PC-3 (cell line): Measurements from ENCODE around the gene RNLS. TPM values are rescaled to one million over a fixed set of nuclear protein-coding genes. Genes with fewer than 3 reads are reported as not detected.

ENCODE experiments used
- ATAC-seq: fragments of 200-7000 bp; cut with Tn5 transposase; 2 replicates; pipeline ENCODE4 v1.9.1; 2020; ENCODE audit warnings: mild to moderate bottlenecking, moderate library complexity
- BruUV-seq: library from RNA; stranded (reverse); fragments of 400-500 nt; replicated peaks from 2 replicates; lab custom pipeline; 2021; lab: Mats Ljungman, UMichigan
- CTCF ChIA-PET: fragments of 300-600 bp; sonication (Branson Sonifier 250); formaldehyde crosslinking; loops from one replicate; lab custom pipeline; 2022; ENCODE audit warnings: antibody characterized with exemption; lab: Charles Lee
- POLR2A ChIA-PET: fragments of 300-600 bp; sonication (Branson Sonifier 250); formaldehyde crosslinking; loops from one replicate; lab custom pipeline; 2022; ENCODE audit warnings: antibody characterized with exemption; ENCODE audit not compliant: unreplicated experiment; lab: Charles Lee
- DNase-seq: peaks from one replicate; pipeline ENCODE4 v3.0.0-alpha.2; 2015
- H2AFZ ChIP-seq: fragments of 300-600 bp; sonication (generic); 2 replicates; pipeline ENCODE4 v1.6.0; 2016; ENCODE audit warnings: antibody characterized with exemption, low read length
- H3F3A ChIP-seq: fragments of 300-600 bp; sonication (generic); one replicate; pipeline ENCODE4 v1.6.0; 2017; ENCODE audit warnings: antibody characterized with exemption, low read length, control low read depth, mild to moderate bottlenecking; ENCODE audit not compliant: unreplicated experiment
- H3K27ac ChIP-seq: fragments of 300-600 bp; sonication (generic); 2 replicates; pipeline ENCODE4 v1.5.1; 2016; ENCODE audit warnings: mild to moderate bottlenecking, low read length
- H3K27me3 ChIP-seq: fragments of 300-600 bp; sonication (generic); 2 replicates; pipeline ENCODE4 v1.6.1; 2016; ENCODE audit warnings: low read length, mixed read lengths
- H3K36me3 ChIP-seq: fragments of 300-600 bp; sonication (generic); 2 replicates; pipeline ENCODE4 v1.6.1; 2016; ENCODE audit warnings: low read depth, mixed run types, low read length, mixed read lengths
- H3K4me1 ChIP-seq: fragments of 300-600 bp; sonication (generic); 2 replicates; pipeline ENCODE4 v1.5.1; 2016; ENCODE audit warnings: low read length; ENCODE audit not compliant: insufficient read depth
- H3K4me2 ChIP-seq: fragments of 300-600 bp; sonication (generic); 2 replicates; pipeline ENCODE4 v1.6.0; 2016; ENCODE audit warnings: low read length
- H3K4me3 ChIP-seq: fragments of 300-600 bp; sonication (generic); 2 replicates; pipeline ENCODE4 v1.5.1; 2016; ENCODE audit warnings: mild to moderate bottlenecking, low read length, mixed read lengths
- H3K79me2 ChIP-seq: fragments of 300-600 bp; sonication (generic); 2 replicates; pipeline ENCODE4 v1.6.1; 2017; ENCODE audit warnings: low read length, mixed read lengths
- H3K9ac ChIP-seq: fragments of 300-600 bp; sonication (generic); 2 replicates; pipeline ENCODE4 v1.6.0; 2016; ENCODE audit warnings: mild to moderate bottlenecking, low read length
- H3K9me2 ChIP-seq: fragments of 300-600 bp; sonication (generic); replicated peaks from 2 replicates; pipeline ENCODE4 v1.6.1; 2016; ENCODE audit warnings: mixed run types, low read length, mixed read lengths
- H3K9me3 ChIP-seq: fragments of 300-600 bp; sonication (generic); 2 replicates; pipeline ENCODE4 v1.6.1; 2016; ENCODE audit warnings: low read length, mixed read lengths
- H4K20me1 ChIP-seq: fragments of 300-600 bp; sonication (generic); 2 replicates; pipeline ENCODE4 v1.6.1; 2016; ENCODE audit warnings: low read length, mixed read lengths
- CTCF ChIP-seq: fragments of 300-600 bp; sonication (generic); conservative IDR thresholded peaks from 2 replicates; pipeline ENCODE4 v1.5.1; 2017; ENCODE audit warnings: antibody characterized with exemption, low read depth, mild to moderate bottlenecking, low read length
- EZH2 ChIP-seq: fragments of 300-600 bp; sonication (generic); IDR thresholded peaks from one replicate; pipeline ENCODE4 v1.6.1; 2017; ENCODE audit warnings: antibody characterized with exemption, mild to moderate bottlenecking, low read length; ENCODE audit not compliant: unreplicated experiment
- EZH2phosphoT487 ChIP-seq: fragments of 300-600 bp; sonication (generic); IDR thresholded peaks from 2 replicates; pipeline ENCODE4 v1.6.1; 2018; ENCODE audit warnings: mild to moderate bottlenecking, antibody characterized with exemption, low read length, borderline replicate concordance
- intact Hi-C: fragments of 100-400 bp; cut with micrococcal nuclease; formaldehyde crosslinking; loops from 2 replicates; pipeline ENCODE4 v1.9.0; 2023
- total RNA-seq: library from RNA; depleted of rRNA; stranded (reverse); fragments of >200 nt; gene quantifications from 2 replicates; pipeline ENCODE4 v1.2.3, GENCODE V29; 2014; rRNA removed

Gene RNLS
- total RNA-seq, 1 experiment from 2014 or later = not detected

DNA sequence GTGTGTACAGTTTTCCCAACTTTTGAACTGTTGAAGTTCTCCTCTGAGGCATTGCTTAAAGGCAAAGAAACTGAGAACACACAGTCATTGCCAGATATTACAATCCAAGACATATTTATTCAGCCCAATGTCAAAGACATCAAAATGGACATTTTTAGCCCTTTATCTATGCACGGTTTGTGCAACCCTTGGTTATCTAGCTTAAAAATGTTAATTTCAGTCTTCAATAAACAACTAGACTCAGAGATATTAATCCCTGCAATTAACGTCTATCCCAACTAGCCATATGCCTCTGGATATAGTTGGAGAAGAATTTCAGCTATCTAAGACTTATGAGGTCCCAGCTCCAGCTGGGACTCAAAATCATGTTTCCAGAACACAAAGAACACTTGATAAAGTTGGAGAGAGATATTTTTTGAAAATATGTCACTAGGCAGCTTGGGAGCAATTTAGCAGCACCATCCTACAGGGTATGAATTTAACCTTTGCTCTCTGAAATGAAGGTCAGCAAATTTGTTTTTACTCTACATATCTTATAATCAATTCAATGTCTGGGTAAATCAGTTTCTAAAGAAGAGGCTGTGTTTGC, 357.0 kb downstream of the RNLS start:
- H3K9ac ChIP-seq = no peak overlapping the region
- intact Hi-C loops = no loop called here
- DNase-seq (no peak), ATAC-seq (no peak)
- no peaks in the 10 kb centered on the region for H3K9me2 ChIP-seq
- POLR2A ChIA-PET = no interaction called here
- H3K9me3 ChIP-seq = no peaks in the 10 kb centered on the region
- no peaks in the 10 kb centered on the region for H3K27me3 ChIP-seq
- no peak overlapping the region for H3K27ac ChIP-seq
- no peaks in the 10 kb centered on the region for H3K79me2 ChIP-seq
- no peak overlapping the region for H2AFZ ChIP-seq
- H4K20me1 ChIP-seq = no peaks in the 10 kb centered on the region
- H3K4me2 ChIP-seq = no peak overlapping the region
- TF ChIP-seq EZH2phosphoT487 (no peak), EZH2 (no peak), CTCF (no peak)
- no TSS peak for BruUV-seq
- H3K4me1 ChIP-seq = no peaks in the 10 kb centered on the region
- no peak overlapping the region for H3K4me3 ChIP-seq
- no peaks in the 10 kb centered on the region for H3F3A ChIP-seq
- CTCF ChIA-PET = no interaction called here
- no peaks in the 10 kb centered on the region for H3K36me3 ChIP-seq

Other genes starting within 250 kb of the RNLS start
- not detected in 2 replicates for gene LIPJ, start 3.4 kb upstream of the RNLS start, total RNA-seq
- not detected in 2 replicates for gene LIPF, start 81.1 kb upstream of the RNLS start, total RNA-seq
- not detected in 2 replicates for gene LIPK, start 122.9 kb upstream of the RNLS start, total RNA-seq
- gene LIPN, start 176.7 kb upstream of the RNLS start, total RNA-seq = not detected in 2 replicates
- gene LIPM, start 219.4 kb upstream of the RNLS start, total RNA-seq = not detected in 2 replicates